ENCODE data around the gene CIDEB.

DNA sequence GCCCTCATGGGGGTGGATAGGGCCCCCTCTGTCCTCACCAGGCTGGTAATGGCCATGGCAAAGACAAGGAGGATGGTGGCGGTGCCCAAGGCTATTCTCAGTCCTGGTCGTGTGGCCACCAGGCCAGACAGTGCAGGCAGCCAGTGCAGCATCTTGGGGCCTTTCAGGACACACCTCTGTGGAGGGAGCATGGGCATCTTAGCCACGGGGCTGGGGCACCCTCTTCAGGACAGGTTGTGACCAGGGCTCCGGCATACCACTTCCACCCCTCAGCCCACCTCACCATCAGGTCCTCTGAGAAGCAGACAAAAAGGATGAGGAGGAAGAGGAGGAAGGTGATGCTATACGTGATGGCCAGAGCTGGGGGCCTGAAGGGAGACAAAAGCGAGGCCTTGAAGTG lies 16.2 kb upstream of the CIDEB start:
- TF ChIP-seq POLR2AphosphoS5 (IDR thresholded peaks at IDR 0.05; ENCODE audit: low read depth, low read length) = no peak
- TF ChIP-seq SPI1 (IDR thresholded peaks at IDR 0.05; ENCODE audit: low read depth, low read length) = no peak
